GM12801 (cell line): ENCODE measurements around the gene HTR1D.

Experiments used
- TF ChIP-seq, protein P1 (sequence below): IDR thresholded peaks from one replicate; pipeline ENCODE4 v1.5.1; 2011; ENCODE audit warnings: control low read depth; ENCODE audit not compliant: insufficient read length; ENCODE audit errors: extremely low read depth

Gene HTR1D

GRCh38 chr1:23159963-23160877, 57.1 kb downstream of the HTR1D start:
- TF ChIP-seq, protein P1, sequence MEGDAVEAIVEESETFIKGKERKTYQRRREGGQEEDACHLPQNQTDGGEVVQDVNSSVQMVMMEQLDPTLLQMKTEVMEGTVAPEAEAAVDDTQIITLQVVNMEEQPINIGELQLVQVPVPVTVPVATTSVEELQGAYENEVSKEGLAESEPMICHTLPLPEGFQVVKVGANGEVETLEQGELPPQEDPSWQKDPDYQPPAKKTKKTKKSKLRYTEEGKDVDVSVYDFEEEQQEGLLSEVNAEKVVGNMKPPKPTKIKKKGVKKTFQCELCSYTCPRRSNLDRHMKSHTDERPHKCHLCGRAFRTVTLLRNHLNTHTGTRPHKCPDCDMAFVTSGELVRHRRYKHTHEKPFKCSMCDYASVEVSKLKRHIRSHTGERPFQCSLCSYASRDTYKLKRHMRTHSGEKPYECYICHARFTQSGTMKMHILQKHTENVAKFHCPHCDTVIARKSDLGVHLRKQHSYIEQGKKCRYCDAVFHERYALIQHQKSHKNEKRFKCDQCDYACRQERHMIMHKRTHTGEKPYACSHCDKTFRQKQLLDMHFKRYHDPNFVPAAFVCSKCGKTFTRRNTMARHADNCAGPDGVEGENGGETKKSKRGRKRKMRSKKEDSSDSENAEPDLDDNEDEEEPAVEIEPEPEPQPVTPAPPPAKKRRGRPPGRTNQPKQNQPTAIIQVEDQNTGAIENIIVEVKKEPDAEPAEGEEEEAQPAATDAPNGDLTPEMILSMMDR, result no peak

- TF ChIP-seq, protein P1, result no peak
These were observed 60.4 kb downstream of the HTR1D start for GRCh38 chr1:23156940-23157339.

DNA sequence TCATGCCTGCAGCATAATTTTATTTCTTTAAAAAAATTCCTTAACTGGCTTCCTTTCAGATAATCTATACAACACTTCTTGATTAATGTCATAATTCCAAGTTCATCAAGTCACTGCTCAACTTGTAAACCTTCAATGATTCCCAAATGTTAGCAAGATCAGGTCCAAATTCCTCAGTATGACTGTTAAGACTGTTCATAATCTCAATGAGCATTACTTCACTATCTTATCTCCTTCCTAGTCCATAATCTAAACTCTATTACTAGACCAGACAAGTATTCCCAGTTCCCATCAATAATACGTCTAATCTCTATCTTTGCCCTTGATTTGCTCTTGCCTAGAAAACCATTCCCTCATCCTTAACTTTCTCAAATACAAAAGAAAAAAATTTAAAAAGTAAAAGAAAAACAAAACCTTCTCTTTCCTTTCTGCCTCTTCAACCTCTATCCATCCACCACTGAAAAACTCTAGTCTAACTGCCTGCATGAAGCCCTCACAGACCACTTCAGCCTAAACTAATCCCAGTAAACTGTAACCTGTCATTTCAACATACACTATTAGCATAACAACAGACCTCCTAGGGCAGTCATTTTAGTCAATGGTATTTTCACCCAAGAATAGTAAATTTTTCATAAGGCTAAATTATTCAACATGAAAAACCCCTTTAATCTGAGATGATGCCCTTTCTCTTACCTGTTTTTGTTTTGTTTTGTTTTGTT, 64.2 kb downstream of the HTR1D start:
- TF ChIP-seq, protein P1, result no peak

DNA sequence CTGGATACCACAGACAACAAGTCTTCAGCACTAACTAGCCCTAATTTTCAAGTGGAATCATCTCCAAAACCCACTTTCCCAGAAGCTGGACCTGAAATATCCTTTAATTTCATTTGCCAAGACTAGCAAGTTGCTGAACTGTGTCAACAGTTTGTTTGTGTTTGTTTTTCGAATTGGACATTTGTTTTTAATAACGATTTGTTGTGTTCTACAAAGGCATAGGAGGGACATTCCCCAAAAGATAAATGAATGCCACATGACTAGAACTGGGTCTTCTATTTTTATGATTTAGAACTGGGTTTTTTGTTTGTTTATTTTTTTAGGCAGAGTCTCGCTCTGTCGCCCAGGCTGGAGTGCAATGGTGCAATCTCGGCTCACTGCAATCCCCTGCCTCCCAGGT, 66.6 kb downstream of the HTR1D start:
- TF ChIP-seq, protein P1, result no peak

DNA sequence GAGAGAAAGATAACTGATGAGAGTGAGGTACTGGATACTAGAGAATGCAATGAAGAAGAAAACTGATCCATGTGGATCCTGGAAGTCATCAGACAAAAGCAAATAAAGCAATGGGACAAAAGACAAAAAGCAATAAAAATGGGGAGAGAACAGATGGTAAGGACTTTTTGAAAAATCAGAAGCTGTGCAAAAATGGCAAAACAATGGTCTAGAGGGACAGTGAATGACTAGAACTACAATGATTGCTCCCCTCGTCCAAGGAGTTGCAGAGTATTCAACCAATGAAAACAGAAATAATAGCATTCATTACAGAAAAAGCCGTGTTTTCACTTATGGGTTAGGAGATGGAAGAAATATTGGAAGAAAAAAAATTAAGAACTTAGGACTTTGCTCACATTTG, 67.2 kb downstream of the HTR1D start:
- TF ChIP-seq, protein P1, result no peak

- TF ChIP-seq, protein P1, result no peak
These were observed 68.2 kb downstream of the HTR1D start for GRCh38 chr1:23149114-23149513.

GRCh38 chr1:23148084-23148483, 69.2 kb downstream of the HTR1D start:
- TF ChIP-seq, protein P1, result no peak
